Measurements from ENCODE around the gene MRPL41. TPM values are rescaled to one million over a fixed set of nuclear protein-coding genes. Genes with fewer than 3 reads are reported as not detected.

Gene MRPL41
- total and polyA plus RNA-seq, 2 of the 13 experiments (the other 11 are each of a cell fraction or from before 2014, with no cell fraction given), result 20.9 to 54.0 TPM

DNA sequence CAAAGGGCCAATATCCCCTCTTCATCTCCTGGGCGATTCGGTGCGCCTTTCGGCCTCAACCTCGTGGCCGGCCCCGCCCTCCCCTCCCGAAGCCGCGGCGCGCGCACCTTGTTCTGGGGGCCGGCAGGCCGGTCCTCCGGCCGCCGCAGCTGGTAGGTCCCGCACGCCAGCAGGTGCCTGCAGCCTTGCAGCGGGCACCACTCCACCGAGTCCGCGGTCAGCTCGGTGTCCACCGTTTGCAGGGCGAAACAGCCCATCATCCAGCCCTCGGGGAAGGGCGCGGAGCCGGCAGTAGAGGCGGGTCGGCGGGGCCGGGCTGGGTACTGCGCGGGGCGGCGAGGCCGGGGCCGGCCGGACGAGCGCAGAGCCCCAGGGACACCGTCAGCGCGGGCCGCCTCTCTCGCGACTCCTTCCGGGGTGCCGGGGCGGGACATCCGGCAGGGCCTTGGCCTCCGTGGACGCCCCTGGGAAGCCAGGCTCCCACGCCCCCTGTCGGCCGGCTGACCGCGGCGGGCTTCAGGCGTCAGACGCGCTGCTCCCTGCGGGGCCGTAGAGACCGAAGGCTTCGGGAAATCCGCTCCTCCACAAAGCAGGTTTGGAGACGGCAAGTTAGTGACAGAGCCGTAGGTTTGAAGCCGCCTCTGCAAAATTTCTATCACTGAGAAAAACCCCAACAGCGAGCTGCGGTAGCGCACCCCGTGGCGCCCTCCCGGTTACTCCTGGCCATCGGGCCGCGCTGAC lies 27.0 kb downstream of the MRPL41 start, which contains the start of gene DPH7 (continued):
- TF ChIP-seq ZBTB10 (CRISPR knock-in tag; IDR thresholded peaks at IDR 0.05; ENCODE audit: borderline replicate concordance), result peak; percentile 72; the same call in 1 of the 2 replicates
- no peak for TF ChIP-seq ZNF83 (CRISPR knock-in tag; IDR thresholded peaks at IDR 0.05; ENCODE audit: borderline replicate concordance)
- peak; percentile 69 for TF ChIP-seq HOXD1 (CRISPR knock-in tag; IDR thresholded peaks at IDR 0.05)
- no peak for TF ChIP-seq SRSF4 (IDR thresholded peaks at IDR 0.05; ENCODE audit: low read depth, low read length, poor library complexity, severe bottlenecking)
- no peak for TF ChIP-seq FOXA1 (IDR thresholded peaks at IDR 0.05)
- TF ChIP-seq FOXA1 (CRISPR knock-in tag; IDR thresholded peaks at IDR 0.05), result 0 out of 2 replicates have a peak, but pooled peaks have one; percentile 12
- peak; percentile 29 for TF ChIP-seq PHF5A (CRISPR knock-in tag; IDR thresholded peaks at IDR 0.05; ENCODE audit: low read depth, unreplicated experiment)
- no peak for TF ChIP-seq ZNF367 (CRISPR knock-in tag; IDR thresholded peaks at IDR 0.05; ENCODE audit: borderline replicate concordance)
- TF ChIP-seq, protein P1, sequence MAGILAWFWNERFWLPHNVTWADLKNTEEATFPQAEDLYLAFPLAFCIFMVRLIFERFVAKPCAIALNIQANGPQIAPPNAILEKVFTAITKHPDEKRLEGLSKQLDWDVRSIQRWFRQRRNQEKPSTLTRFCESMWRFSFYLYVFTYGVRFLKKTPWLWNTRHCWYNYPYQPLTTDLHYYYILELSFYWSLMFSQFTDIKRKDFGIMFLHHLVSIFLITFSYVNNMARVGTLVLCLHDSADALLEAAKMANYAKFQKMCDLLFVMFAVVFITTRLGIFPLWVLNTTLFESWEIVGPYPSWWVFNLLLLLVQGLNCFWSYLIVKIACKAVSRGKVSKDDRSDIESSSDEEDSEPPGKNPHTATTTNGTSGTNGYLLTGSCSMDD (CRISPR knock-in tag; IDR thresholded peaks at IDR 0.05), result no peak
- TF ChIP-seq HOXA9 (CRISPR knock-in tag; IDR thresholded peaks at IDR 0.05; ENCODE audit: borderline replicate concordance), result peak; percentile 89; the same call in 1 of the 2 replicates
- no peak for TF ChIP-seq ZNF329 (CRISPR knock-in tag; IDR thresholded peaks at IDR 0.05; ENCODE audit: low read depth)
- TF ChIP-seq, protein P2, sequence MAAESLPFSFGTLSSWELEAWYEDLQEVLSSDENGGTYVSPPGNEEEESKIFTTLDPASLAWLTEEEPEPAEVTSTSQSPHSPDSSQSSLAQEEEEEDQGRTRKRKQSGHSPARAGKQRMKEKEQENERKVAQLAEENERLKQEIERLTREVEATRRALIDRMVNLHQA (CRISPR knock-in tag; IDR thresholded peaks at IDR 0.05), result no peak
- TF ChIP-seq, protein P3, sequence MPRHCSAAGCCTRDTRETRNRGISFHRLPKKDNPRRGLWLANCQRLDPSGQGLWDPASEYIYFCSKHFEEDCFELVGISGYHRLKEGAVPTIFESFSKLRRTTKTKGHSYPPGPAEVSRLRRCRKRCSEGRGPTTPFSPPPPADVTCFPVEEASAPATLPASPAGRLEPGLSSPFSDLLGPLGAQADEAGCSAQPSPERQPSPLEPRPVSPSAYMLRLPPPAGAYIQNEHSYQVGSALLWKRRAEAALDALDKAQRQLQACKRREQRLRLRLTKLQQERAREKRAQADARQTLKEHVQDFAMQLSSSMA (CRISPR knock-in tag; IDR thresholded peaks at IDR 0.05), result no peak; the same call in 1 of the 2 replicates
- TF ChIP-seq ZSCAN30 (CRISPR knock-in tag; IDR thresholded peaks at IDR 0.05), result 0 out of 2 replicates have a peak, but pooled peaks have one; percentile 53
- peak; percentile 96 for TF ChIP-seq XRCC5 (optimal IDR thresholded peaks at IDR 0.05; ENCODE audit: low read length)
- no peak for TF ChIP-seq CAMTA2 (CRISPR knock-in tag; IDR thresholded peaks at IDR 0.05; ENCODE audit: borderline replicate concordance)
- TF ChIP-seq ZNF709 (CRISPR knock-in tag; IDR thresholded peaks at IDR 0.05), result no peak; the same call in 1 of the 2 replicates
- TF ChIP-seq, protein P4, sequence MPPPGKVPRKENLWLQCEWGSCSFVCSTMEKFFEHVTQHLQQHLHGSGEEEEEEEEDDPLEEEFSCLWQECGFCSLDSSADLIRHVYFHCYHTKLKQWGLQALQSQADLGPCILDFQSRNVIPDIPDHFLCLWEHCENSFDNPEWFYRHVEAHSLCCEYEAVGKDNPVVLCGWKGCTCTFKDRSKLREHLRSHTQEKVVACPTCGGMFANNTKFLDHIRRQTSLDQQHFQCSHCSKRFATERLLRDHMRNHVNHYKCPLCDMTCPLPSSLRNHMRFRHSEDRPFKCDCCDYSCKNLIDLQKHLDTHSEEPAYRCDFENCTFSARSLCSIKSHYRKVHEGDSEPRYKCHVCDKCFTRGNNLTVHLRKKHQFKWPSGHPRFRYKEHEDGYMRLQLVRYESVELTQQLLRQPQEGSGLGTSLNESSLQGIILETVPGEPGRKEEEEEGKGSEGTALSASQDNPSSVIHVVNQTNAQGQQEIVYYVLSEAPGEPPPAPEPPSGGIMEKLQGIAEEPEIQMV (CRISPR knock-in tag; IDR thresholded peaks at IDR 0.05; ENCODE audit: low read depth), result no peak; the same call in 1 of the 2 replicates
- TF ChIP-seq, protein P5, sequence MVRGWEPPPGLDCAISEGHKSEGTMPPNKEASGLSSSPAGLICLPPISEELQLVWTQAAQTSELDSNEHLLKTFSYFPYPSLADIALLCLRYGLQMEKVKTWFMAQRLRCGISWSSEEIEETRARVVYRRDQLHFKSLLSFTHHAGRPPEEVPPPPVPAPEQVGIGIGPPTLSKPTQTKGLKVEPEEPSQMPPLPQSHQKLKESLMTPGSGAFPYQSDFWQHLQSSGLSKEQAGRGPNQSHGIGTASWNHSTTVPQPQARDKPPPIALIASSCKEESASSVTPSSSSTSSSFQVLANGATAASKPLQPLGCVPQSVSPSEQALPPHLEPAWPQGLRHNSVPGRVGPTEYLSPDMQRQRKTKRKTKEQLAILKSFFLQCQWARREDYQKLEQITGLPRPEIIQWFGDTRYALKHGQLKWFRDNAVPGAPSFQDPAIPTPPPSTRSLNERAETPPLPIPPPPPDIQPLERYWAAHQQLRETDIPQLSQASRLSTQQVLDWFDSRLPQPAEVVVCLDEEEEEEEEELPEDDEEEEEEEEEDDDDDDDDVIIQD (CRISPR knock-in tag; IDR thresholded peaks at IDR 0.05; ENCODE audit: low read depth), result no peak
- peak; percentile 83 for TF ChIP-seq MXD3 (CRISPR knock-in tag; IDR thresholded peaks at IDR 0.05)
- TF ChIP-seq ZKSCAN5 (CRISPR knock-in tag; IDR thresholded peaks at IDR 0.05), result no peak

All from HepG2 (cell line).